Measurements from ENCODE around the gene ACY1. TPM values are rescaled to one million over a fixed set of nuclear protein-coding genes. Genes with fewer than 3 reads are reported as not detected.
"Not testable (repeated sequence)": the region's sequence is repeated elsewhere in the genome, so short reads cannot be mapped to it uniquely, and the experiment has no call there.

The ACY1 gene
- total RNA-seq, 2 donors from 2014 or later = 31.1 to 40.2 TPM

GRCh38 chr3:51986010-51986947, 2.9 kb downstream of the ACY1 start:
- Histone ChIP-seq H3K9me3 (no peaks in the 10 kb centered on the region), H3K4me1 (peaks cover 25% of the 10 kb centered on the region), H3K36me3 (replicated peaks in 1 of 2; ENCODE audit: insufficient read depth in 1 of 2, low read depth in 2 of 2) (no peaks in the 10 kb centered on the region), H3K4me3 (no peak overlapping the region), H3K27ac (no peak overlapping the region), H3K27me3 (no peaks in the 10 kb centered on the region)
- TF ChIP-seq CTCF (IDR thresholded peaks at IDR 0.05) = no peak
- no peak for TF ChIP-seq POLR2A (IDR thresholded peaks at IDR 0.05)
- intact Hi-C loops (cut with DNase I) = no loop called here
- DNase-seq (no peak), ATAC-seq (no peak)
- 81 to 100% methylated on average over 4 to 12 of the region's 12 CpGs for WGBS, 2 donors

GRCh38 chr3:51987568-51987967, 4.2 kb downstream of the ACY1 start:
- DNase-seq (no peak), ATAC-seq (no peak)
- no peak overlapping the region for H3K27ac ChIP-seq
- H3K36me3 ChIP-seq (replicated peaks in 1 of 2; ENCODE audit: insufficient read depth in 1 of 2, low read depth in 2 of 2) = peaks cover 0 to 2% of the 10 kb centered on the region in 2 donors
- no peak for TF ChIP-seq POLR2A (IDR thresholded peaks at IDR 0.05)
- no peak for TF ChIP-seq CTCF (IDR thresholded peaks at IDR 0.05)
- no peaks in the 10 kb centered on the region for H3K9me3 ChIP-seq
- no peak overlapping the region for H3K4me3 ChIP-seq
- H3K27me3 ChIP-seq = no peaks in the 10 kb centered on the region
- peaks cover 20% of the 10 kb centered on the region for H3K4me1 ChIP-seq
- 90 to 94% methylated on average over 6 to 7 of the region's 7 CpGs for WGBS, 2 donors
- intact Hi-C loops (cut with DNase I) = no loop called here

GRCh38 chr3:51988286-51989146, 5.2 kb downstream of the ACY1 start:
- Histone ChIP-seq H3K4me3 (no peak overlapping the region), H3K27me3 (no peaks in the 10 kb centered on the region), H3K9me3 (no peaks in the 10 kb centered on the region), H3K4me1 (peaks cover 22% of the 10 kb centered on the region), H3K36me3 (replicated peaks in 1 of 2; ENCODE audit: insufficient read depth in 1 of 2, low read depth in 2 of 2) (peaks cover 0 to 4% of the 10 kb centered on the region in 2 donors), H3K27ac (no peak overlapping the region)
- 72 to 75% methylated on average over 9 to 15 of the region's 15 CpGs for WGBS, 2 donors
- ATAC-seq (no peak), DNase-seq (no peak)
- TF ChIP-seq CTCF (IDR thresholded peaks at IDR 0.05) = no peak
- no peak for TF ChIP-seq POLR2A (IDR thresholded peaks at IDR 0.05)
- intact Hi-C loops (cut with DNase I) = no loop called here

GRCh38 chr3:51990501-51990971, 7.2 kb downstream of the ACY1 start:
- H3K27ac ChIP-seq, ATAC-seq, H3K4me3 ChIP-seq: not testable (repeated sequence)

More at GRCh38 chr3:51990501-51990971, 7.2 kb downstream of the ACY1 start:
- H3K27me3 ChIP-seq, H3K9me3 ChIP-seq, DNase-seq: not testable (repeated sequence)
- intact Hi-C loops (cut with DNase I) = loop anchor here (10.0 kb wide), 1 partner anchor 46 kb away; the partner anchor contains the start of genes PARP3 and RRP9
- WGBS, 2 donors = 89 to 96% methylated on average over 13 to 27 of the region's 38 CpGs
- peaks cover 31% of the 10 kb centered on the region for H3K4me1 ChIP-seq
- peaks cover 0 to 14% of the 10 kb centered on the region in 2 donors for H3K36me3 ChIP-seq (replicated peaks in 1 of 2; ENCODE audit: insufficient read depth in 1 of 2, low read depth in 2 of 2)

Data from body of pancreas (tissue), 4 donors.